K562 (cell line): ENCODE data around the gene CCDC73. TPM values are rescaled to one million over a fixed set of nuclear protein-coding genes. Genes with fewer than 3 reads are reported as not detected.

Experiments
- ATAC-seq: fragments of 200-7000 bp; cut with Tn5 transposase; 3 replicates; pipeline ENCODE4 v1.9.1; 2020; ENCODE audit warnings: moderate library complexity
- BruUV-seq: library from RNA; stranded (reverse); fragments of 400-500 nt; replicated peaks from 2 replicates; lab custom pipeline; 2021; lab: Mats Ljungman, UMichigan
- CTCF ChIA-PET: fragments of 300-600 bp; formaldehyde crosslinking; extraction: SDS; loops from one replicate; lab custom pipeline; 2021; ENCODE audit warnings: low intra/inter-chr PET ratio; lab: Yijun Ruan, JAX
- POLR2A ChIA-PET: fragments of 300-600, 350-650 bp; sonication (Branson Sonifier 250); formaldehyde crosslinking; extraction: SDS; loops from one replicate; lab custom pipeline; 2021; ENCODE audit warnings: antibody characterized with exemption, inconsistent platforms; lab: Yijun Ruan, JAX
- DNase-seq, 4 experiments: peaks; one replicate each; pipeline versions ENCODE4 v3.0.0 to v3.0.0-alpha.2; 2011 to 2018; ENCODE audit warnings: low spot score in 3 of 4, mixed read lengths in 3 of 4; ENCODE audit errors: extremely low read depth in 1 of 4
- FAIRE-seq: peaks from 2 replicates; lab custom pipeline; 2011; peaks lifted over from hg19 to GRCh38; lab: Jason Lieb, UNC
- H2AFZ ChIP-seq: 2 replicates; pipeline ENCODE4 v1.6.0; 2011; ENCODE audit warnings: low read depth, low read length, control low read depth, inconsistent platforms
- H3K27ac ChIP-seq: fragments of 200-600 bp; 3 replicates; pipeline ENCODE4 v1.8.0; 2011; ENCODE audit warnings: low read depth, mild to moderate bottlenecking, control low read depth, inconsistent platforms, low read length, moderate library complexity, mixed read lengths; ENCODE audit errors: extremely low read depth
- H3K27me3 ChIP-seq, 2 experiments: fragments of 300-600 bp in 1 of 2; 2 replicates in 1 of 2; 3 replicates in 1 of 2; pipeline versions ENCODE4 v1.6.0 to v1.8.0; 2011; ENCODE audit warnings: inconsistent platforms in 2 of 2, low read length in 2 of 2, mild to moderate bottlenecking in 1 of 2, mixed read lengths in 1 of 2, moderate library complexity in 1 of 2; ENCODE audit not compliant: control insufficient read depth in 2 of 2, insufficient read depth in 2 of 2
- H3K36me3 ChIP-seq: fragments of 300-600 bp; 3 replicates; pipeline ENCODE4 v1.8.0; 2011; ENCODE audit warnings: mild to moderate bottlenecking, low read length, inconsistent platforms; ENCODE audit not compliant: control insufficient read depth, insufficient read depth
- H3K4me1 ChIP-seq, 2 experiments: fragments of 200-600 bp in 1 of 2; replicated peaks in 1 of 2; 2 replicates in 1 of 2; 3 replicates in 1 of 2; pipeline versions ENCODE4 v1.5.1 to v1.8.0; 2011; ENCODE audit warnings: inconsistent platforms in 2 of 2, low read length in 2 of 2, mild to moderate bottlenecking in 1 of 2, mixed read lengths in 1 of 2, moderate library complexity in 1 of 2; ENCODE audit not compliant: control insufficient read depth in 2 of 2, insufficient read depth in 2 of 2
- H3K4me2 ChIP-seq: 2 replicates; pipeline ENCODE4 v1.6.1; 2011; ENCODE audit warnings: low read length, control low read depth, inconsistent platforms, mixed read lengths; ENCODE audit not compliant: insufficient read depth
- H3K4me3 ChIP-seq: fragments of 200-600 bp; sonication (generic), shearing (Covaris generic); 2 replicates; pipeline ENCODE4 v1.5.1; 2016; ENCODE audit warnings: control low read depth, inconsistent platforms
- H3K79me2 ChIP-seq: fragments of 200-600 bp; 3 replicates; pipeline ENCODE4 v1.8.0; 2011; ENCODE audit warnings: low read length, inconsistent platforms; ENCODE audit not compliant: control insufficient read depth, insufficient read depth
- H3K9ac ChIP-seq, 2 experiments: 2 replicates each; pipeline versions ENCODE4 v1.6.0 to v1.6.1; 2011; ENCODE audit warnings: low read depth in 2 of 2, low read length in 2 of 2, control low read depth in 1 of 2, inconsistent platforms in 1 of 2, mild to moderate bottlenecking in 1 of 2, mixed read lengths in 1 of 2; ENCODE audit not compliant: insufficient read depth in 1 of 2
- H3K9me1 ChIP-seq: one replicate; pipeline ENCODE4 v1.6.0; 2011; ENCODE audit warnings: inconsistent platforms, mild to moderate bottlenecking, low read length, moderate library complexity; ENCODE audit not compliant: control insufficient read depth, insufficient read depth
- H3K9me3 ChIP-seq: replicated peaks from 2 replicates; pipeline ENCODE4 v1.5.1; 2011; ENCODE audit warnings: low read depth, low read length, inconsistent platforms; ENCODE audit not compliant: control insufficient read depth, insufficient read depth
- H4K20me1 ChIP-seq: replicated peaks from 2 replicates; pipeline ENCODE4 v1.6.1; 2011; ENCODE audit warnings: low read length, inconsistent platforms, mixed read lengths; ENCODE audit not compliant: control insufficient read depth, insufficient read depth
- CCAR2 ChIP-seq: fragments of 200-400 bp; formaldehyde crosslinking; IDR thresholded peaks from 2 replicates; pipeline ENCODE4 v1.6.1; 2017; ENCODE audit warnings: mild to moderate bottlenecking, low read depth, low read length
- E2F6 ChIP-seq, 2 experiments: IDR thresholded peaks; 2 replicates each; pipeline ENCODE4 v1.6.1; 2011; ENCODE audit warnings: borderline replicate concordance in 1 of 2, control low read depth in 1 of 2, low read depth in 1 of 2, low read length in 1 of 2, mild to moderate bottlenecking in 1 of 2, mixed read lengths in 1 of 2, moderate library complexity in 1 of 2; ENCODE audit not compliant: insufficient read depth in 1 of 2, insufficient read length in 1 of 2, poor library complexity in 1 of 2, severe bottlenecking in 1 of 2; ENCODE audit errors: extremely low read depth in 1 of 2
- KLF1 ChIP-seq: fragments of 450-650 bp; IDR thresholded peaks from 2 replicates; pipeline ENCODE4 v1.6.1; 2016; ENCODE audit warnings: missing genetic modification characterization, missing compliant biosample characterization
- MAFG ChIP-seq: fragments of 450-650 bp; conservative IDR thresholded peaks from 2 replicates; pipeline ENCODE4 v1.6.1; 2016; ENCODE audit warnings: missing genetic modification characterization, missing compliant biosample characterization
- MCM7 ChIP-seq, 2 experiments: fragments of 450-650 bp; IDR thresholded peaks; 2 replicates each; pipeline ENCODE4 v1.6.1; 2016 to 2018
- PHF8 ChIP-seq: fragments of 200-600 bp; sonication (generic); IDR thresholded peaks from 2 replicates; pipeline ENCODE4 v1.6.1; 2012; ENCODE audit warnings: mixed run types, mild to moderate bottlenecking, inconsistent platforms, low read length, moderate library complexity, borderline replicate concordance
- ZNF583 ChIP-seq: fragments of 250-450 bp; sonication (Bioruptor Pico); IDR thresholded peaks from 2 replicates; pipeline ENCODE4 v1.4.0; 2020
- WGBS: fragments of 100-300 bp; shearing (Covaris generic); methylation state at CpG from one replicate; pipeline ENCODE4 v1.1.6; 2016; ENCODE audit warnings: low coverage, mixed read lengths; ENCODE audit not compliant: insufficient coverage; ENCODE audit errors: missing lambda C conversion rate; 5-methylcytosine and 5-hydroxymethylcytosine counted together
- in situ Hi-C: fragments of 300-500 bp; cut with MboI; formaldehyde crosslinking; loops from 4 replicates; pipeline ENCODE4 v1.15.0; 2018; ENCODE audit warnings: inconsistent platforms, mixed read lengths
- intact Hi-C: fragments of 100-400 bp; cut with micrococcal nuclease; formaldehyde crosslinking; loops from 2 replicates; pipeline ENCODE4 v1.14.2; 2022
- polyA plus RNA-seq, 8 experiments: library from polyadenylated mRNA; depleted of rRNA in 4 of 8; stranded (reverse) in 5 of 8; unstranded in 3 of 8; fragments of >200 nt; fragmentation: Nextera tagmentation in 2 of 8; fragmentation: Illumina TruSeq in 1 of 8; extraction: Ambion mirVana in 2 of 8; extraction: Trizol in 1 of 8; gene quantifications; 2 replicates each; pipeline versions ENCODE4 v1.2.1 to v1.2.3, GENCODE V29; 2011 to 2014; ENCODE audit warnings: inconsistent platforms in 1 of 8, missing spikeins in 1 of 8
- total RNA-seq, 7 experiments: library from RNA; depleted of rRNA in 6 of 7; stranded (reverse); fragments of >200 nt in 6 of 7; fragmentation: Illumina TruSeq in 2 of 7; extraction: Trizol in 2 of 7; gene quantifications; 2 replicates each; pipeline versions ENCODE4 v1.2.1 to v1.2.3, GENCODE V29; 2011 to 2021; ENCODE audit warnings: low replicate concordance in 1 of 7

Gene CCDC73
- total and polyA plus RNA-seq, 9 of the 15 experiments (the other 6 are each of a cell fraction or from before 2014, with no cell fraction given), result 0.20 to 0.21 TPM; not detected in 7

DNA sequence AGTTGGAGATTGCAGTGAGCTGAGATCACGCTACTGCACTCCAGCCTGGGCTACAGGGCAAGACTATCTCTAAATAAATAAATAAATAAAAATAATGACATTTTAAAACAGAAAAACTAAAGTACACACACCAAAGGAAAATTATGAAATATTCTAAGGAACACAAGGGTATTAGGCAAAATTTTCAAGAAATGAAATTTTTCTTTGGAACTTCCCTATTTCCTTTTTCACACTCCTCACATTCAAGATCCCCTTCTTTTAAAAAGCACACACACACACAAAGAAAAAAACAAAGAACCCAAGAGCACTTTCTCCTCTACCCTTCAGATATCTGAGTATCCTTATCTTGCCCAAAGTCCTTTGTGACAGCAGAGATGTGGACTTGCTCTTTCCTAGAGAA is 92.8 kb downstream of the CCDC73 start:
- BruUV-seq, result no TSS peak
- DNase-seq (no peak), ATAC-seq (no peak), FAIRE-seq (no peak)
- H3K79me2 ChIP-seq, result no peaks in the 10 kb centered on the region
- in situ Hi-C loops (no loop called here), intact Hi-C loops (no loop called here)
- no peaks in the 10 kb centered on the region for H4K20me1 ChIP-seq
- 0% methylated on average over 1 of the region's 1 CpG for WGBS
- no peak overlapping the region for H2AFZ ChIP-seq
- H3K9ac ChIP-seq, result no peak overlapping the region
- ChIA-PET POLR2A (no interaction called here), CTCF (no interaction called here)
- H3K4me2 ChIP-seq, result no peak overlapping the region
- TF ChIP-seq KLF1 (tag), result no peak
- TF ChIP-seq MCM7 (IDR thresholded peaks at IDR 0.05), result no peak
- TF ChIP-seq ZNF583 (CRISPR knock-in tag), result no peak
- no peak for TF ChIP-seq CCAR2
- no peak for TF ChIP-seq PHF8
- no peak for TF ChIP-seq E2F6 (IDR thresholded peaks at IDR 0.05; ENCODE audit: borderline replicate concordance in 1 of 2, extremely low read depth in 1 of 2, insufficient read depth in 1 of 2, insufficient read length in 1 of 2, low read depth in 1 of 2, low read length in 1 of 2, poor library complexity in 1 of 2, severe bottlenecking in 1 of 2)
- TF ChIP-seq MAFG, result no peak
- H3K9me1 ChIP-seq, result no peaks in the 10 kb centered on the region
- peaks cover 2 to 17% of the 10 kb centered on the region in 2 experiments; a peak in 3 of 5 replicates for H3K27me3 ChIP-seq
- H3K27ac ChIP-seq, result no peak overlapping the region
- no peaks in the 10 kb centered on the region for H3K36me3 ChIP-seq
- H3K4me1 ChIP-seq, result peaks cover 0 to 4% of the 10 kb centered on the region in 2 experiments; a peak in 2 of 5 replicates
- no peak overlapping the region for H3K4me3 ChIP-seq
- no peaks in the 10 kb centered on the region for H3K9me3 ChIP-seq
